Measurements from ENCODE around the gene EFNA4.

- TF ChIP-seq CTCF (conservative IDR thresholded peaks at IDR 0.05; ENCODE audit: low read depth, low read length) (no peak), EZH2 (IDR thresholded peaks at IDR 0.05; ENCODE audit: borderline replicate concordance, low read depth, low read length, poor library complexity, severe bottlenecking) (no peak)
These were observed 19.7 kb upstream of the EFNA4 start for GRCh38 chr1:155043793-155044192.
